Brain microvascular endothelial cell (primary cell): ENCODE results near the gene GNA12.

ENCODE experiments used
- DNase-seq: peaks from one replicate; pipeline ENCODE4 v3.0.0-alpha.2; 2020
- H3K27ac ChIP-seq: fragments of 250-450 bp; sonication (Bioruptor Pico); 2 replicates; pipeline ENCODE4 v1.5.1; 2020; ENCODE audit warnings: mild to moderate bottlenecking, moderate library complexity
- H3K27me3 ChIP-seq: fragments of 250-450 bp; sonication (Bioruptor Pico); replicated peaks from 2 replicates; pipeline ENCODE4 v1.5.1; 2020; ENCODE audit warnings: mild to moderate bottlenecking
- H3K36me3 ChIP-seq: fragments of 250-450 bp; sonication (Bioruptor Pico); replicated peaks from 2 replicates; pipeline ENCODE4 v1.5.1; 2020; ENCODE audit warnings: mild to moderate bottlenecking
- H3K4me3 ChIP-seq: 2 replicates; pipeline ENCODE4 v1.5.1; 2011; ENCODE audit warnings: low read depth, mild to moderate bottlenecking, control low read depth, low read length, moderate library complexity
- CTCF ChIP-seq: IDR thresholded peaks from 2 replicates; pipeline ENCODE4 v1.5.1; 2011; ENCODE audit warnings: low read depth, mild to moderate bottlenecking, moderate library complexity, low read length, control low read depth, inconsistent platforms; ENCODE audit errors: missing control alignments
- in situ Hi-C: cut with HindIII; loops from 2 replicates; pipeline ENCODE4 v1.10.0; 2017; ENCODE audit warnings: low sequenced_read_pairs, low pct_ligation_motif_present

The GNA12 gene

GRCh38 chr7:2734084-2734686, 109.9 kb downstream of the GNA12 start:
- H3K27me3 ChIP-seq: no peaks in the 10 kb centered on the region
- in situ Hi-C loops: no loop called here
- DNase-seq: no peak
- TF ChIP-seq CTCF: no peak
- H3K36me3 ChIP-seq: peaks cover 23% of the 10 kb centered on the region
- no peak overlapping the region for H3K4me3 ChIP-seq
- H3K27ac ChIP-seq: no peak overlapping the region

- Histone ChIP-seq H3K27me3 (no peaks in the 10 kb centered on the region), H3K36me3 (peaks cover 23% of the 10 kb centered on the region), H3K4me3 (no peak overlapping the region), H3K27ac (peak overlapping the region; percentile 25)
- peak; percentile 59 for DNase-seq
- in situ Hi-C loops: no loop called here
- TF ChIP-seq CTCF: peak; percentile 11
These were observed 111.0 kb downstream of the GNA12 start for GRCh38 chr7:2732959-2733584.

- DNase-seq: no peak
- TF ChIP-seq CTCF: no peak
- in situ Hi-C loops: no loop called here
- Histone ChIP-seq H3K27me3 (no peaks in the 10 kb centered on the region), H3K36me3 (peaks cover 23% of the 10 kb centered on the region), H3K27ac (no peak overlapping the region), H3K4me3 (no peak overlapping the region)
These were observed 111.7 kb downstream of the GNA12 start for GRCh38 chr7:2732388-2732787.

- TF ChIP-seq CTCF: no peak
- in situ Hi-C loops: no loop called here
- no peak overlapping the region for H3K4me3 ChIP-seq
These were observed 113.0 kb downstream of the GNA12 start for GRCh38 chr7:2730846-2731770.

GRCh38 chr7:2729893-2730716, 114.0 kb downstream of the GNA12 start:
- Histone ChIP-seq H3K36me3 (peaks cover 34% of the 10 kb centered on the region), H3K4me3 (no peak overlapping the region), H3K27ac (no peak overlapping the region), H3K27me3 (no peaks in the 10 kb centered on the region)
- no peak for DNase-seq
- TF ChIP-seq CTCF: no peak
- in situ Hi-C loops: no loop called here

More at GRCh38 chr7:2730846-2731770, 113.0 kb downstream of the GNA12 start:
- DNase-seq: no peak
- Histone ChIP-seq H3K36me3 (peaks cover 26% of the 10 kb centered on the region), H3K27me3 (no peaks in the 10 kb centered on the region), H3K27ac (no peak overlapping the region)
